Measurements from ENCODE around the gene KLRC4. TPM values are rescaled to one million over a fixed set of nuclear protein-coding genes. Genes with fewer than 3 reads are reported as not detected.
"Not testable (repeated sequence)": the region's sequence is repeated elsewhere in the genome, so short reads cannot be mapped to it uniquely, and the experiment has no call there.

KLRC4 gene
- total RNA-seq (2014; rRNA removed; shearing (Covaris generic)): not detected in 2 replicates
- not detected in 2 replicates for polyA plus RNA-seq (2014; cell fraction: nucleus; rRNA removed)

GRCh38 chr12:10409392-10409791 is at the start of gene KLRC4:
Gene KLRC4, minus strand, starts transcription at chr12:10409757. Its CDS starts 182 bp downstream, at chr12:10409575.
- no peak for DNase-seq (ENCODE audit: extremely low read depth, low read depth)

- DNase-seq (ENCODE audit: extremely low read depth, low read depth): no peak
Measured at GRCh38 chr12:10457760-10458159, 48.2 kb upstream of the KLRC4 start.

- DNase-seq (ENCODE audit: extremely low read depth, low read depth): no peak
Measured at GRCh38 chr12:10456856-10457255, 47.3 kb upstream of the KLRC4 start.

- no peak for DNase-seq (ENCODE audit: extremely low read depth, low read depth)
Measured at GRCh38 chr12:10455766-10456165, 46.2 kb upstream of the KLRC4 start.

- DNase-seq (ENCODE audit: extremely low read depth, low read depth): no peak
Measured at GRCh38 chr12:10454531-10454930, 45.0 kb upstream of the KLRC4 start.

GRCh38 chr12:10453156-10453555 is 43.6 kb upstream of the KLRC4 start, which contains the start of gene KLRC1:
Gene KLRC1, minus strand, starts transcription at chr12:10453377. Its CDS starts 2,221 bp downstream, at chr12:10451156.
- peak; percentile 29 for DNase-seq (ENCODE audit: extremely low read depth, low read depth)

- no peak for DNase-seq (ENCODE audit: extremely low read depth, low read depth)
Measured at GRCh38 chr12:10448236-10448635, 38.7 kb upstream of the KLRC4 start.

GRCh38 chr12:10446052-10446451 is 36.5 kb upstream of the KLRC4 start:
- DNase-seq (ENCODE audit: extremely low read depth, low read depth): not testable (repeated sequence)

- not testable (repeated sequence) for DNase-seq (ENCODE audit: extremely low read depth, low read depth)
Measured at GRCh38 chr12:10441144-10441543, 31.6 kb upstream of the KLRC4 start.

GRCh38 chr12:10439608-10440274 is 30.2 kb upstream of the KLRC4 start:
- peak; percentile 83 for DNase-seq (ENCODE audit: extremely low read depth, low read depth)

- not testable (repeated sequence) for DNase-seq (ENCODE audit: extremely low read depth, low read depth)
Measured at GRCh38 chr12:10437601-10438000, 28.0 kb upstream of the KLRC4 start.

- DNase-seq (ENCODE audit: extremely low read depth, low read depth): not testable (repeated sequence)
Measured at GRCh38 chr12:10435816-10436215, 26.3 kb upstream of the KLRC4 start, which contains the start of gene KLRC2. Gene KLRC2, minus strand, starts transcription at chr12:10436010. Its CDS starts 24 bp downstream, at chr12:10435986.

- not testable (repeated sequence) for DNase-seq (ENCODE audit: extremely low read depth, low read depth)
Measured at GRCh38 chr12:10430623-10431022, 21.1 kb upstream of the KLRC4 start.

- DNase-seq (ENCODE audit: extremely low read depth, low read depth): not testable (repeated sequence)
Measured at GRCh38 chr12:10425938-10426337, 16.4 kb upstream of the KLRC4 start.

GRCh38 chr12:10424260-10424899 is 14.8 kb upstream of the KLRC4 start:
- DNase-seq (ENCODE audit: extremely low read depth, low read depth): not testable (repeated sequence)

GRCh38 chr12:10422159-10422558 is 12.6 kb upstream of the KLRC4 start:
- not testable (repeated sequence) for DNase-seq (ENCODE audit: extremely low read depth, low read depth)

- not testable (repeated sequence) for DNase-seq (ENCODE audit: extremely low read depth, low read depth)
Measured at GRCh38 chr12:10420334-10420733, 10.8 kb upstream of the KLRC4 start, which contains the start of gene KLRC3. Gene KLRC3, minus strand, starts transcription at chr12:10420595. Its CDS starts 45 bp downstream, at chr12:10420550.

GRCh38 chr12:10408842-10409241 is 715 bp downstream of the KLRC4 start:
- DNase-seq (ENCODE audit: extremely low read depth, low read depth): no peak

- no peak for DNase-seq (ENCODE audit: extremely low read depth, low read depth)
Measured at GRCh38 chr12:10406725-10407124, 2.8 kb downstream of the KLRC4 start.

GRCh38 chr12:10405294-10405693 is 4.3 kb downstream of the KLRC4 start:
- no peak for DNase-seq (ENCODE audit: extremely low read depth, low read depth)

- DNase-seq (ENCODE audit: extremely low read depth, low read depth): no peak
Measured at GRCh38 chr12:10404798-10405197, 4.8 kb downstream of the KLRC4 start.

- no peak for DNase-seq (ENCODE audit: extremely low read depth, low read depth)
Measured at GRCh38 chr12:10400829-10401228, 8.7 kb downstream of the KLRC4 start.
